Bronchial epithelial cell (primary cell): ENCODE results near the gene SPOCK2. TPM values are rescaled to one million over a fixed set of nuclear protein-coding genes. Genes with fewer than 3 reads are reported as not detected.

Experiments used
- DNase-seq: peaks from one replicate; pipeline ENCODE4 v3.0.0-alpha.2; 2010; ENCODE audit warnings: low read depth
- FAIRE-seq: peaks from 2 replicates; lab custom pipeline; 2011; peaks lifted over from hg19 to GRCh38; lab: Jason Lieb, UNC
- H3K27me3 ChIP-seq: 2 replicates; pipeline ENCODE4 v1.5.1; 2011; ENCODE audit warnings: low read length; ENCODE audit not compliant: control insufficient read depth, insufficient read depth
- H3K36me3 ChIP-seq: 2 replicates; pipeline ENCODE4 v1.5.1; 2011; ENCODE audit warnings: low read length; ENCODE audit not compliant: control insufficient read depth, insufficient read depth
- H3K4me3 ChIP-seq: 2 replicates; pipeline ENCODE4 v1.5.1; 2011; ENCODE audit warnings: mild to moderate bottlenecking, low read depth, low read length, control low read depth
- CTCF ChIP-seq: IDR thresholded peaks from 2 replicates; pipeline ENCODE4 v1.5.1; 2011; ENCODE audit warnings: mild to moderate bottlenecking, moderate library complexity, low read length, control low read depth, inconsistent platforms; ENCODE audit not compliant: insufficient read depth, severe bottlenecking
- total RNA-seq: library from RNA; depleted of rRNA; stranded (reverse); fragments of >200 nt; gene quantifications from 2 replicates; pipeline ENCODE4 v1.2.1, GENCODE V29; 2014

SPOCK2 gene
- total RNA-seq, 1 donor from 2014 or later = 0.26 TPM

GRCh38 chr10:72025832-72026231, 62.5 kb downstream of the SPOCK2 start:
- Histone ChIP-seq H3K27me3 (no peaks in the 10 kb centered on the region), H3K36me3 (no peaks in the 10 kb centered on the region), H3K4me3 (no peak overlapping the region)
- no peak for DNase-seq
- no peak for TF ChIP-seq CTCF
- no peak for FAIRE-seq

- Histone ChIP-seq H3K4me3 (no peak overlapping the region), H3K27me3 (no peaks in the 10 kb centered on the region), H3K36me3 (no peaks in the 10 kb centered on the region)
- FAIRE-seq (no peak), DNase-seq (no peak)
- no peak for TF ChIP-seq CTCF
Measured at GRCh38 chr10:72025400-72025799, 63.0 kb downstream of the SPOCK2 start.

- DNase-seq (no peak), FAIRE-seq (no peak)
- no peak for TF ChIP-seq CTCF
- Histone ChIP-seq H3K4me3 (no peak overlapping the region), H3K27me3 (no peaks in the 10 kb centered on the region), H3K36me3 (no peaks in the 10 kb centered on the region)
Measured at GRCh38 chr10:72024596-72024995, 63.8 kb downstream of the SPOCK2 start.

GRCh38 chr10:72022228-72022627, 66.1 kb downstream of the SPOCK2 start:
- no peak overlapping the region for H3K4me3 ChIP-seq
- FAIRE-seq (no peak), DNase-seq (no peak)
- TF ChIP-seq CTCF = no peak
- no peaks in the 10 kb centered on the region for H3K36me3 ChIP-seq
- no peaks in the 10 kb centered on the region for H3K27me3 ChIP-seq

- Histone ChIP-seq H3K27me3 (no peaks in the 10 kb centered on the region), H3K4me3 (no peak overlapping the region), H3K36me3 (no peaks in the 10 kb centered on the region)
- DNase-seq = no peak
- TF ChIP-seq CTCF = no peak
- no peak for FAIRE-seq
Measured at GRCh38 chr10:72020914-72021809, 67.2 kb downstream of the SPOCK2 start.
